Parathyroid adenoma (tissue), 2 donors: ENCODE measurements around the gene PKDCC.

Experiments used
- H2AFZ ChIP-seq: fragments of 300-600 bp; sonication (generic); one replicate; pipeline ENCODE4 v1.7.0; 2017; ENCODE audit warnings: antibody characterized with exemption, mild to moderate bottlenecking
- H3K27ac ChIP-seq: fragments of 300-600 bp; sonication (generic); one replicate; pipeline ENCODE4 v1.7.0; 2017
- H3K27me3 ChIP-seq: fragments of 300-600 bp; sonication (generic); one replicate; pipeline ENCODE4 v1.7.0; 2017; ENCODE audit warnings: low read length; ENCODE audit not compliant: control insufficient read depth, insufficient read depth
- H3K36me3 ChIP-seq: fragments of 300-600 bp; sonication (generic); one replicate; pipeline ENCODE4 v1.7.0; 2017; ENCODE audit warnings: low read length; ENCODE audit not compliant: control insufficient read depth, insufficient read depth
- H3K4me1 ChIP-seq: fragments of 300-600 bp; sonication (generic); one replicate; pipeline ENCODE4 v1.7.0; 2017; ENCODE audit warnings: control low read depth
- H3K4me2 ChIP-seq: fragments of 300-600 bp; sonication (generic); one replicate; pipeline ENCODE4 v1.7.0; 2017; ENCODE audit warnings: low read length
- H3K4me3 ChIP-seq: fragments of 300-600 bp; sonication (generic); one replicate; pipeline ENCODE4 v1.7.0; 2017; ENCODE audit warnings: low read depth, low read length
- H3K79me2 ChIP-seq: fragments of 300-600 bp; sonication (generic); one replicate; pipeline ENCODE4 v1.7.0; 2017; ENCODE audit warnings: control low read depth
- H3K9ac ChIP-seq: fragments of 300-600 bp; sonication (generic); one replicate; pipeline ENCODE4 v1.7.0; 2017; ENCODE audit warnings: mild to moderate bottlenecking
- H3K9me3 ChIP-seq: fragments of 300-600 bp; sonication (generic); one replicate; pipeline ENCODE4 v1.7.0; 2017; ENCODE audit warnings: low read length; ENCODE audit not compliant: control insufficient read depth
- TF ChIP-seq, protein P1 (sequence below): fragments of 300-600 bp; sonication (generic); IDR thresholded peaks from one replicate; pipeline ENCODE4 v1.7.0; 2017; ENCODE audit warnings: antibody characterized with exemption, mild to moderate bottlenecking
- donor health status: primary hyperparathyroidism.

PKDCC gene

DNA sequence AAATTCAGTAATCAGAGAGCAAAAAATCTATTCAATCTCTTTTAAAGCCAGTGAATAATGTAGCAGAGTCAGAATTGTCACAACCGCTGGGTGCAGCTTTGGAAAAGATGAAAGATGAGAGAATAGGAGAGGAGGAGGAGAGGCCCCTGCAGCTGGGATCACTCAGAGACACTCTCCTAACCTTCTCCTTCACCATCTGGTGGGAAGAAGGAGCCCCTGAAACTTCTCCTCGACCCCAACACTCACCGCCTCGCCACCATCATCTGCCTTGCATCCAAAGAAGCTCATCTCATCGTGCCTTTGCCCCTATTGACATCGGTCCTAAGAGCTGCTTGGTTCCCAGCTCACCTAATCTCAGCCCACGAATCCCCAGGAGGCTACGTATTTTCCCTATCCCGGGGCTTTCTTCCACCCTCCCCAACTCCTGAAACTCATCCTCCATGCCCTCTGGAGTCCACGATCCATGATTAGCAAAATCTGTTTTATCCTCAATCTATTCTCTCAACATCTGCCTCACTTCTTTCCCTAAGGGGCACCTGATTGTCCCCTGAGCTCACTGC is 58.5 kb downstream of the PKDCC start:
- no peaks in the 10 kb centered on the region for H3K27me3 ChIP-seq
- no peaks in the 10 kb centered on the region for H3K79me2 ChIP-seq
- no peaks in the 10 kb centered on the region for H3K9me3 ChIP-seq
- H3K4me3 ChIP-seq = no peak overlapping the region
- H3K27ac ChIP-seq = no peak overlapping the region
- peak overlapping the region; percentile 9 for H2AFZ ChIP-seq
- H3K36me3 ChIP-seq = no peaks in the 10 kb centered on the region
- H3K4me2 ChIP-seq = no peak overlapping the region
- H3K9ac ChIP-seq = no peak overlapping the region
- TF ChIP-seq, protein P1, sequence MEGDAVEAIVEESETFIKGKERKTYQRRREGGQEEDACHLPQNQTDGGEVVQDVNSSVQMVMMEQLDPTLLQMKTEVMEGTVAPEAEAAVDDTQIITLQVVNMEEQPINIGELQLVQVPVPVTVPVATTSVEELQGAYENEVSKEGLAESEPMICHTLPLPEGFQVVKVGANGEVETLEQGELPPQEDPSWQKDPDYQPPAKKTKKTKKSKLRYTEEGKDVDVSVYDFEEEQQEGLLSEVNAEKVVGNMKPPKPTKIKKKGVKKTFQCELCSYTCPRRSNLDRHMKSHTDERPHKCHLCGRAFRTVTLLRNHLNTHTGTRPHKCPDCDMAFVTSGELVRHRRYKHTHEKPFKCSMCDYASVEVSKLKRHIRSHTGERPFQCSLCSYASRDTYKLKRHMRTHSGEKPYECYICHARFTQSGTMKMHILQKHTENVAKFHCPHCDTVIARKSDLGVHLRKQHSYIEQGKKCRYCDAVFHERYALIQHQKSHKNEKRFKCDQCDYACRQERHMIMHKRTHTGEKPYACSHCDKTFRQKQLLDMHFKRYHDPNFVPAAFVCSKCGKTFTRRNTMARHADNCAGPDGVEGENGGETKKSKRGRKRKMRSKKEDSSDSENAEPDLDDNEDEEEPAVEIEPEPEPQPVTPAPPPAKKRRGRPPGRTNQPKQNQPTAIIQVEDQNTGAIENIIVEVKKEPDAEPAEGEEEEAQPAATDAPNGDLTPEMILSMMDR = no peak
- H3K4me1 ChIP-seq = peaks cover 39% of the 10 kb centered on the region

GRCh38 chr2:42107249-42108042 is 59.6 kb downstream of the PKDCC start:
- Histone ChIP-seq H3K4me2 (no peak overlapping the region), H3K36me3 (no peaks in the 10 kb centered on the region), H3K9me3 (no peaks in the 10 kb centered on the region), H3K9ac (no peak overlapping the region), H3K4me1 (peaks cover 33% of the 10 kb centered on the region), H3K27me3 (no peaks in the 10 kb centered on the region), H3K27ac (no peak overlapping the region), H2AFZ (peak overlapping the region; percentile 30), H3K4me3 (no peak overlapping the region), H3K79me2 (no peaks in the 10 kb centered on the region)
- TF ChIP-seq, protein P1 = no peak
